ENCODE data around the gene SLC6A6. TPM values are rescaled to one million over a fixed set of nuclear protein-coding genes. Genes with fewer than 3 reads are reported as not detected.

Gene SLC6A6
- total and polyA plus RNA-seq, 2 donors (not counting 1 experiment from before 2014, with no cell fraction given), result 8.9 to 24.0 TPM

DNA sequence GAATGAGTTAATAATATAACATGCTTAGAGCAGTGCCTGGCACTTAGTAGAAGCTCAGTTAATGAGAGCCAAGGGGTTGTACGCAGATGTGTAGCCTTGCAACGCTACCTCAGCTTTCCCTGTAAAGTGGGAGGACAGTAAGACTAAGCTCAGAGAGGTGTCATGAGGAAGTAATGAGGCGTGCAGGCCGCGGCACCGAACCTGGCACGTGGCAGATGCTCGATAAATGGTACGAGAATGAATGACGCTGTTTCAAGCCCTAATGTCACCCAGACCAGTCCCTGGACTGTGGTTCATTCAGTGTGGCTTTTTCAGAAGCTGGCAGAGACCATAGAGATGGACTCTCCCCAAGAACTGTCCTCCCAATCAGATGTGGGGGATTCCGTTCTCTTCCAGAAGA, 116.5 kb downstream of the SLC6A6 start:
- no peak for DNase-seq (ENCODE audit: low read depth in 2 of 2)
- no peaks in the 10 kb centered on the region for H3K79me2 ChIP-seq (ENCODE audit: control insufficient read depth, insufficient read depth, low read length)
- no peak for TF ChIP-seq EZH2 (IDR thresholded peaks at IDR 0.05; ENCODE audit: low read length, missing control alignments)
- TF ChIP-seq, protein P1, sequence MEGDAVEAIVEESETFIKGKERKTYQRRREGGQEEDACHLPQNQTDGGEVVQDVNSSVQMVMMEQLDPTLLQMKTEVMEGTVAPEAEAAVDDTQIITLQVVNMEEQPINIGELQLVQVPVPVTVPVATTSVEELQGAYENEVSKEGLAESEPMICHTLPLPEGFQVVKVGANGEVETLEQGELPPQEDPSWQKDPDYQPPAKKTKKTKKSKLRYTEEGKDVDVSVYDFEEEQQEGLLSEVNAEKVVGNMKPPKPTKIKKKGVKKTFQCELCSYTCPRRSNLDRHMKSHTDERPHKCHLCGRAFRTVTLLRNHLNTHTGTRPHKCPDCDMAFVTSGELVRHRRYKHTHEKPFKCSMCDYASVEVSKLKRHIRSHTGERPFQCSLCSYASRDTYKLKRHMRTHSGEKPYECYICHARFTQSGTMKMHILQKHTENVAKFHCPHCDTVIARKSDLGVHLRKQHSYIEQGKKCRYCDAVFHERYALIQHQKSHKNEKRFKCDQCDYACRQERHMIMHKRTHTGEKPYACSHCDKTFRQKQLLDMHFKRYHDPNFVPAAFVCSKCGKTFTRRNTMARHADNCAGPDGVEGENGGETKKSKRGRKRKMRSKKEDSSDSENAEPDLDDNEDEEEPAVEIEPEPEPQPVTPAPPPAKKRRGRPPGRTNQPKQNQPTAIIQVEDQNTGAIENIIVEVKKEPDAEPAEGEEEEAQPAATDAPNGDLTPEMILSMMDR (conservative IDR thresholded peaks at IDR 0.05 in 1 of 2, IDR thresholded peaks at IDR 0.05 in 1 of 2; ENCODE audit: low read depth in 1 of 2, low read length in 2 of 2), result no peak
- H4K20me1 ChIP-seq (ENCODE audit: control insufficient read depth, extremely low read depth, insufficient read depth, low read length), result no peaks in the 10 kb centered on the region
- no peak overlapping the region for H3K4me3 ChIP-seq (replicated peaks in 1 of 4; ENCODE audit: control extremely low read depth in 1 of 4, insufficient read depth in 1 of 4, low read depth in 3 of 4, low read length in 4 of 4)
- no peak overlapping the region for H3K9ac ChIP-seq (ENCODE audit: insufficient read depth, low read length)
- no peaks in the 10 kb centered on the region for H3K36me3 ChIP-seq (ENCODE audit: control insufficient read depth, insufficient read depth, low read length)
- no peaks in the 10 kb centered on the region for H3K9me3 ChIP-seq (ENCODE audit: control insufficient read depth, insufficient read depth, low read depth, low read length)
- no peaks in the 10 kb centered on the region for H3K4me1 ChIP-seq (ENCODE audit: control insufficient read depth, extremely low read depth, insufficient read depth, low read length)
- no peak overlapping the region for H2AFZ ChIP-seq (ENCODE audit: low read length)
- no peaks in the 10 kb centered on the region for H3K27me3 ChIP-seq (ENCODE audit: control insufficient read depth, insufficient read depth, low read length)
- no peak overlapping the region for H3K4me2 ChIP-seq (ENCODE audit: extremely low read depth, insufficient read depth, low read length)
- H3K27ac ChIP-seq (ENCODE audit: insufficient read depth, low read length), result no peak overlapping the region

DNA sequence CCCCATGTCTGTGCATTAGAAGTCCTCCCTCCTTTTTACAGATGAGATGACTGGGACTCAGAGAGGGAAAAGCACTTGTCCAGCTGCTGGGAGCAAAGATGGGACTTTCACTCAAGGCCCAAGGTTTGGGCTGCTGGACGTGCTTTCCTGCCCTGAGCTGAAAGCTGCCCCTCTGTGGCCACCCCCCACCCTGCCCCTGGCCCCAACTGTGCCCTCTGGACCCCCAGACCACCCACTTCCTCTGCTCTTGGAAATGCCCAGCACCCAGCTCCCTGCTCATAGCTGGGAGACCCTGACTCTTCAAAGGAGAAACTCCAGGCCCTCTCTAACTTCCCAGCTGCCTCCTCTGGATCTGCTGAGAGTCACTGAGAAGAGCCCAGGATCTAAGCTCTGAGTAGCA, 117.0 kb downstream of the SLC6A6 start:
- no peaks in the 10 kb centered on the region for H3K36me3 ChIP-seq (ENCODE audit: control insufficient read depth, insufficient read depth, low read length)
- H2AFZ ChIP-seq (ENCODE audit: low read length), result no peak overlapping the region
- H3K4me1 ChIP-seq (ENCODE audit: control insufficient read depth, extremely low read depth, insufficient read depth, low read length), result no peaks in the 10 kb centered on the region
- no peak for DNase-seq (ENCODE audit: low read depth in 2 of 2)
- H4K20me1 ChIP-seq (ENCODE audit: control insufficient read depth, extremely low read depth, insufficient read depth, low read length), result no peaks in the 10 kb centered on the region
- TF ChIP-seq, protein P1 (conservative IDR thresholded peaks at IDR 0.05 in 1 of 2, IDR thresholded peaks at IDR 0.05 in 1 of 2; ENCODE audit: low read depth in 1 of 2, low read length in 2 of 2), result no peak
- no peak for TF ChIP-seq EZH2 (IDR thresholded peaks at IDR 0.05; ENCODE audit: low read length, missing control alignments)
- no peaks in the 10 kb centered on the region for H3K9me3 ChIP-seq (ENCODE audit: control insufficient read depth, insufficient read depth, low read depth, low read length)
- no peak overlapping the region for H3K4me2 ChIP-seq (ENCODE audit: extremely low read depth, insufficient read depth, low read length)
- no peaks in the 10 kb centered on the region for H3K79me2 ChIP-seq (ENCODE audit: control insufficient read depth, insufficient read depth, low read length)
- no peak overlapping the region for H3K4me3 ChIP-seq (replicated peaks in 1 of 4; ENCODE audit: control extremely low read depth in 1 of 4, insufficient read depth in 1 of 4, low read depth in 3 of 4, low read length in 4 of 4)
- no peaks in the 10 kb centered on the region for H3K27me3 ChIP-seq (ENCODE audit: control insufficient read depth, insufficient read depth, low read length)
- no peak overlapping the region for H3K9ac ChIP-seq (ENCODE audit: insufficient read depth, low read length)
- H3K27ac ChIP-seq (ENCODE audit: insufficient read depth, low read length), result no peak overlapping the region

- no peak overlapping the region for H3K4me3 ChIP-seq (replicated peaks in 1 of 4; ENCODE audit: control extremely low read depth in 1 of 4, insufficient read depth in 1 of 4, low read depth in 3 of 4, low read length in 4 of 4)
- no peaks in the 10 kb centered on the region for H3K9me3 ChIP-seq (ENCODE audit: control insufficient read depth, insufficient read depth, low read depth, low read length)
- no peaks in the 10 kb centered on the region for H3K27me3 ChIP-seq (ENCODE audit: control insufficient read depth, insufficient read depth, low read length)
- no peak for DNase-seq (ENCODE audit: low read depth in 2 of 2)
- H3K4me2 ChIP-seq (ENCODE audit: extremely low read depth, insufficient read depth, low read length), result no peak overlapping the region
- H3K4me1 ChIP-seq (ENCODE audit: control insufficient read depth, extremely low read depth, insufficient read depth, low read length), result no peaks in the 10 kb centered on the region
- H3K27ac ChIP-seq (ENCODE audit: insufficient read depth, low read length), result no peak overlapping the region
- no peak overlapping the region for H2AFZ ChIP-seq (ENCODE audit: low read length)
- H3K36me3 ChIP-seq (ENCODE audit: control insufficient read depth, insufficient read depth, low read length), result no peaks in the 10 kb centered on the region
- no peaks in the 10 kb centered on the region for H3K79me2 ChIP-seq (ENCODE audit: control insufficient read depth, insufficient read depth, low read length)
- TF ChIP-seq EZH2 (IDR thresholded peaks at IDR 0.05; ENCODE audit: low read length, missing control alignments), result no peak
- TF ChIP-seq, protein P1 (conservative IDR thresholded peaks at IDR 0.05 in 1 of 2, IDR thresholded peaks at IDR 0.05 in 1 of 2; ENCODE audit: low read depth in 1 of 2, low read length in 2 of 2), result no peak
- H4K20me1 ChIP-seq (ENCODE audit: control insufficient read depth, extremely low read depth, insufficient read depth, low read length), result no peaks in the 10 kb centered on the region
- no peak overlapping the region for H3K9ac ChIP-seq (ENCODE audit: insufficient read depth, low read length)
These were observed 117.7 kb downstream of the SLC6A6 start for GRCh38 chr3:14520149-14520548.
